ENCODE measurements around the gene TXNDC11.

The TXNDC11 gene

DNA sequence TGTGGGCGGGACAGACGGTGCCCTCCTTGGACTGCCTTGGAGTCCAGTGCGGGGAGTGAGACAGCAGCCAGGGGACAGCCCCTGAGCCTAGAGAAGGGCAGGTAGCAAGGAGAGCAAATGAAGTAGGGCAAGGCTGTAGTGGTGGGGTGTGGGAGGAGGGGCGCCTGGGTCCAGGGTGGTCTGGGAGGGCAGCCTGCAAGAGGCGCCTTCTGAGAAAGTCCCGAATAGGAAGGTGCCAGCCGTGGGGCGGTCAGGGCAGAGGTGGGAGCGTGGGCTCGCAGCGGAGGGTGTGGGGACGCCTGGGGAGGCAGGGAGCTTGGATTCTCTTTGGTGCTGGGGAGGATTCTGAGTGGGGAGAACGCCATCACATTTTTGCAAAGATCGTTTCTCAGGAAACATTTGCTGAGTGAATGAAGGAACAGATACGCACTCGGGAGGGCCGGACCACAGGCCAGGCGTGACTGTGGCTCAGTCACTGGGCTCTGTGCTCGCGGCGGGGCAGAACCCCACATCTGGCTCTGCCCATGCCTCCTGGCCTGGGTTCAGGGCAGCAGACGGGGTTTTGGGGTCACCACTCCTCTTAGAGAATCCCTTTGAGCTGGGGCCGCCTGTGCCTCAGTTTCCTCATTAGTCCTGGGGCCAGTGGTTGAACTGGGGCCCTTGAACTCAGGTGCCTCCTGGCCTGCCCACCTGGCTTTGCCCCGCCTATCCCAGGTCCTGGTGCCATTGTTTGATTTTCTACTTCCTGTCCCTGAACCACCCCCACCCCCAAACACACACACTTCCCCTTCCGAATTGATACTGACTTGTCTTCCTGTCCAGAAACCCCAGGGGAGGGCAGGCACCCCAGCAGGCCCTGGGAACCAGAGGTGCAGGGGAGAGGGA lies 70.2 kb downstream of the TXNDC11 start:
- FAIRE-seq: no peak

DNA sequence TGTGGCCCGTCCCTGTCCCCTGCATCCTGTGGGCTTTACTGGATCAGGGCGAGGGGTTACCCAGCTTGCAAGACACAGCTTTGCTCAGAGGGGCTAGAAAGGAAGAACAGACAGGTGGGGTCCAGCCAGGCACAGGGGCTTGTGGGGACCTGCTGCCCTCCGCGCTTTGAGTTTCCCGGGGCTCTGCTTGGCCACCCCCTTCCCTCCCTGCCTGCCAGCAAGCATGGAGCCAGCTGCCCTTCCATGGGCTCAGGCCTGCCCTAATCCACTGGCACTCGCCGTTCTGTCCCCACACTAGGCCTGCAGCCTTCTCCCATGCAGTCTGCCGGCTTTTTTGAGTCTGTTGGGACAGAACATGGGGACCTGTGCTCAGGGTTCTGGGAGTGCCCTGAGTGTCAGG lies 71.0 kb downstream of the TXNDC11 start:
- no peak for FAIRE-seq

DNA sequence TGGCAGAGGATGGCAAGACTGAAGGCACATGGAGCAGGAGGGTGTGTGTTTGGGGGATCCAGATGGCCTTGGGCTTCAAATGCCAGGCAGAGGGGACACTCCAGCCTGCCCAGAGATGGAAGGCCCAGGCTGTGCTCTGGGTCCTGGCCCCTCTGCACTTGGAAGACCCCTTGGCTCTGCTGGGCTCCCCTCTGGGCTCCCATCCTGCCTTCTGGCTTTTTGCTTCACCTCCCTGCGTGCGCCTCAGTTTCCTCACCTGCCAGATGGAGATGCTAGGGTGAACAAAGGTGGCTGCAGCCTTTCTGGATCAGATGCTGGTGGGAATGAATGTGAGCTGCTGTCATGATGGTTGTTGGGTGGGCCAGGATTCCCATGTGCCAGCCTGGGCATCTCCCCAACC lies 71.4 kb downstream of the TXNDC11 start:
- no peak for FAIRE-seq

DNA sequence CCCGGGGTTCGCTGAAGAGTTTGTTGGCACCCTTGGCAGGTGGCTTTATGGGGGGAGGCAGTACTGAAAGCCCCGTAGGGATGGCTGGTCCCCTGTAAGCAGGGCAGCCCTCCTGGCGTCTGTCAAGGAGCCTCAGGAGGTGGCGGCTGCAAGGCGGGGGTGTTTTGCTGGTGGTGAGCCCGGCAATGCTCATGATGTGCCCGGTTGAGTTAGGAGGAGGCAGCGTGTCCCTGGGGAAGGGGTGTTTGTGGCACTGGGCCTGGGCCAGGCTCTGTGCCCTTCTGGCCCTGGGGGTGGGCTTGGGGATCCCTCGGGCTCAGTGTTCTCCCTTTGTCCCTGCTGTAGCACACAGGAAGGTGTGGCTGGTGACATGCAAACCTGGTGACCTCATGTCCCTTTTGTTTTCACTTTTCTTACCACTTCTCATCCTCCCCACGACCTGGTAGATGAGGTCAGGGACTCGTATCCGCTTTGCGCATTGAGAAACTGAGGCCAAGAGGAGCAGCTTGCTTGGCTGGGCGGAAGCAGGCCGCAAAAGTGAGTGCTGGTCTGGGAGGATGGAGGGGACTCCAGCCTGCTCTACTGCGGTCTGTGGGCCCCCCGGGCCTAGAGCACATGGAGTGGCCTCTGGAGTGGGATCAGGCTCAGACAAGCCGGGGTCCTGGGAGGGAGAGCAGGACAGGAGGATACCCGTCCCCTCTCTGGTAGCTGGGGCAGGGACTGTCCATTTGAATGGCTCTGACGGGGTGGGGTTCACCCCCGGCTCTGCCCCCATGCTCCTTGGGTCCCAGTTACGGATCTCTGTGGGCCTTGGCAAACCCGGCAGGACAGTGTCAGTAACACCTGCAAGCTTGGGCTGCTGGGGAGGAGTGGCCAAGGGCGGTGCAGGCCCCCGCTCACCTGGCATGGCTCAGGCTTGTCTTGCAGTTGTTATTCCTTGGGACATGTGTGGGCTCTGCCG lies 72.2 kb downstream of the TXNDC11 start:
- no peak for FAIRE-seq

DNA sequence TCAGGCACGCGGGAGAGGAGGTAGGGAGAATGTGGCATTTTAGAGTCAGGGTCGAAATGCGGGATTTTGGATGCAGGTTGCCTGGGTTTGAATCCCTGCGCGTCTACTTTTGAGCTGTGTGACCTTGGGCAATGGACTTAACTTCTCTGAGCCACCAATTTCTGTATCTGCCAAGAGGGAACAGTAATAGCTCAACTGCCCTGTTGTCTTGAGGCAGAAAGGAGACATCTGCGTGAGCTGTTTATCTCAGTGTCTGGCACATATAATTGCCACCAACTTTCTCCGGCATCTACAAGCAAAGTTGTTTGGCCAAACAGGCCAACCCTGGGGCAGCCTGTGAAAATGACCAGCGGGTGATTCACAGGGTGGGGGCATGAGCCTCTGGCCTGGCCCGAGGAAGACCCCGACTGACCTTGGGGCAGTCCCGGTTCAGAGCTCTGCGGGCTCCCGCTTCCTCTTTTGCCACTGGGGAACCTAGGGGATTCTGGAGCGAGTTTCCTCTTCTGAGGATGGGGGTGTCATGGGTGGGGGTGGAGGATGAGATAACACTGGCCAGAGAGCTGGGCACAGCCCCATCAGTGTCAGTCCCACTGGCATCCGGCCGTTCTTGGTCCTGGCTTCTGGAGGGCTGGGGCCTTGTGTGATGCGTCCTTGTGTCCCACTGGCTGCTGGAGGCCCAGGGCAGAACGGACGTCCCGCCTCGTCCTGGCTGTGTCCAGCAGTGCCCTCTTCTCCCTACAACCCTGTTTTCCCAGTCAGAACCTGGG lies 73.1 kb downstream of the TXNDC11 start:
- no peak for FAIRE-seq

DNA sequence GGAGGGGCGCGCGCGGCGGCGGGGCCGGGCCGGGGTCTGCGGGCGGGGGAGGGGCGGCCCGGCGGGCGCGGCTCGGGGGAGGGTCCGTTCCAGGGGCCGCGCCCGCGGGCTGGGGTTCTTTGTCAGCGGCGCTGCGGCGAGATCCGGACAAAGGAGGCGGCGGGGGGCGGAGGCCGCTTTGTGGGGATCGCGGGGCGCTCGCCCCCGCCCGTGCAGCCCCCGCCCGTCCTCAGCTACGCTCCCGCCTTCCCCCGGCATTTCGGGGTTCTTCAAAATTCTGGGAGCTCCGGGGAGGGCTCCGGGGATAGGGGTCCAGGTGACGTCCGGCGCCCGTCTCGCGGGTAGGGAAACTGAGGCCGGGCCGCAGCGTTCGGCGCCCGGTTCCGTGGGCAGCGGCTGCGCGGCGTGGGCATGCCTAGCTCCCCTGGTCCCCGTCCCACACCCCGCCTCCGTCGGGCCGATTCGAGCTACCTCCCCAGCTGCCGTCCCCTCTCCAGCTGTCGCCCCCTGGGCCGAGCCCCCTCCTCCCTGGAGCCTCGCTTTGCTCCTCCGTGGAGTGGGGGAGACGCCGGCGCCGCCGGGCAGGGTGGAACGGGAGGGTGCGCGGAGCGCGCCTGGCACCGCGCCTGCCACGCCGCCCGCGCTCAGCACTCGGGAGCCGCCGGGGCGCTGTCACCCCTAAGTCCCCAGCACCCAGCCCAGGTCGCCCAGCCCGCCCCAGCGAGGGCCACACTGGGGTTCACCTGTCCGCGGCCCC lies 73.9 kb downstream of the TXNDC11 start:
- FAIRE-seq: no peak

DNA sequence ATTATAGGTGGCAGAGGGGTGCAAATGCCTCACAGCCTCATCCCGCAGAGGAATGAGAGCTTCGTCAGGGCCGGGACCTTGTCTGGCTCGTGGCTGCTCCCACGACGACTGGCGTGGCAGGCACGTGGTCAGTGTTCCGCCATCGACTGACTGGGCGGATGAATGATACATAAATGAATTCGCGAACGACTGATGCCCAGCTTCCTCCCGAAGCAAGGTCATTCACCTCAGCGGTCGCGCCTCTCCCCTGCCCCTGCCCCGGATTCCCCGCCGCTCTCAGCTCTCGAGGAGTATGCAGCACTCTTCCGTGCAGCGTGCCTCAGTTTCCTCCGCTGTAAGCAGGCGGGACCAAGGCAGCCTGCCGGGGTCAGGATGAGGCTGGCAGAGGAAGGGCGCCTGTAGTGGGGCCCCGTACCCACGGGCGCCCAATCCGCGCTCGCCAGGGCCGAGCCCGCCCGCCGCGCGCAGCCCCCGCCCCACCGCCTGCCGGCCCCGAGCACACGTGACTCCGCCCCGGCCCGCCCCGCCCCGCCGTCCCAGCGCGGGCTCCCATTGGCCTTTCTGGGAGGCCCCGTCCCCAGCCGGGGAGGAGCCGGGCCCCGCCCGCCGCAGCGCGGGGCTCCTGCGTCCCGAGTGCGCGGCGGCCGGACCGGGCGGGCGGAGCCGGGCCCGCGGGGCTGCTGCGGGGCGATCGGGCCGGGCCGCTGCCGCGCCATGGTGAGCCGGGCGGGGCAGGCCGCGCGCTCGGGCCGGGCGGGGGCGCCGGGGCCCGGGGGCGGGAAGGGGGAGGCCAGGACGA lies 74.6 kb downstream of the TXNDC11 start, which contains the start of gene SNN:
Gene SNN, plus strand, starts transcription at position 632 of the 799 bp plus-strand sequence. CDS start 7,605 bp downstream, outside the sequence.
- FAIRE-seq: no peak

DNA sequence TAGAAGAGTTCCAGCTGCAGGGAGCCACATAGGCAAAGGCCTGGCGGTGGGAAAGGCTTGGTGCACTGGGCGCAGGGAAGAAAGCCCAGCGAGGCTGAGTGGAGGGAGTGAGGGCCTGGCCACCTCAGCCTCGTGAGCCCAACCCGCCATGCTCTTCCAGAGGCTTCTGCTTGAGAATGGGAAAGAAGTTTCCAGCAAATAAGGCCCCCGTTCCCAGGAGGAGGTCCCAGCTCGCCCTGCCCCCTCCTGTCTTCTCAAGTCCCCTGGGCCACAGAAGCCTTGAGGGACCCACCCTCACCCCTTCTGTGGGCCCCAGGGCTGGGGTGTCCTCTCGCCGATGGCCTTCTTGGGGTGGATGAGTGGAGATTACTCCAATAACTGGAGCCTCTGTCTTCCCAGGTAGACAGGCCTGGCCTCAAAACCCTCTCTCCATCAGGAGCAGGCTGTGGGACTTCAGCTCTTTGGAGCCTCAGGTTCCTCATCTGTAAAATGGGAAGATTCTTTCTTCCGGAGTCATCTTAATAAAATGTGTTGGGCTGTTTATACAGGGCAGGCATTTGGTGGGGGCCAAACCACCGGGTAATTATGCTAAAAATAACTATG lies 75.3 kb downstream of the TXNDC11 start:
- no peak for FAIRE-seq

DNA sequence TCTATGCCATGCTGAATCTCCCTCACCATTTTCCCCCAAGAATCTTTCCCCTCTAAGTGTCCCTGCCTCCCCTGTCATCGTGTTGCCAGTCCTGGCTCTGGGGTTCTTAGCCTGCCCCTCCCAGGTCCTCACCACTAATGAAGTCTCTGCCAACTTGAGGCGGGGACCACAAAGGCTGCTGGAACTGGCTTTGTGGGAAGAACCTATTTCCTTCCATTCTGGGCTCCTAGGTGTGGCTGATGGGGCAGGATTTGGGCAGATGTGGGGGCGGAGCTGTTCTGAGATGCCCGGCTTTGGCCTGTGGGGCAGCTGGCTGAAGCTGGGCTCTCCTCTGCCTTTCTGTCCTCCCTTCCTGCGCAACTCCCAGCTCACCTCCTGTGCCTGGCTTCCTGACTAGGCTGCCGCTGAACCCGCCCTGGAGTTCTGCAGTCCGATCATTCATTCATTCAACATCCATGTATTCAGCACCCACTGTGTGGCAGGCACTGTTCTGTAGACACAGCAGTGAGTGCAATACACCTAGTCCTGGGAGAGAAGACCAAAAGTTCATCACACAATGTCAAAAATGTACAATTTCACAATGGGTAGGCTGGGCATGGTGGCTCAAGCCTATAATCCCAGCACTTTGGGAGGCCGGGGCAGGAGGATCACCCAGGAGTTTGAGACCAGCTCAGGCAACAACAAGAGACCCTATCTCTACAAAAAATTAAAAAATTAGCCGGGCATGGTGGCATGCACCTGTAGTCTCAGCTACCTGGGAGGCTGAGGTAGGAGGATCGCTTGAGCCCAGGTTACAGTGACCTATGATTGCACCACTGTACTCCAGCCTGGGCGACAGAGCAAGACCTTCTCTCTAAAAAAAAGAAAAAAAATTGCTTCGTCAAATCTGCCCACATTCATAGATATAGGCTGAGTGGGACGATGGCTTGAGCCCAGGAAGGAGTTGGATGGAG lies 76.3 kb downstream of the TXNDC11 start:
- FAIRE-seq: no peak

DNA sequence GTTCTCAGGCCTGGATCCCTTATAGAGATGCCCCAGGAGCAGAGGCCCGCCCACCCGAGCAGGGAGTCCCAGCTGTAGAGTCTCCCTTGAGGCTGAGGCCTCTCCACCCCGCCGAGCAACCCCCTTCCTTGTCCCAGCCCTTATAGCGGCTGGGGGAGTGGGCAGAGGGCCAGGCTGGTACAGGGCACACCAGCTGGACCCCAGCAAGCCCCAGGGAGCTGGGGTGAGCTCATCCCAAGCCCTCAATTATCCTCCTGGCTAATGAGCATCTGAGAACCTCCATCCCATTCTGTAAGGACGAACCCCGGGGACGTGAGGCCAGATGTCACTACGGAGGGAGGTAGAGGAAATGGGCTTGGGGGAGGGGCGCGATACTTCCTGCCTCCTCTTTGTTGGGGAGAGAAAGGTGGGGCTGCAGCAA lies 77.6 kb downstream of the TXNDC11 start:
- FAIRE-seq: no peak

DNA sequence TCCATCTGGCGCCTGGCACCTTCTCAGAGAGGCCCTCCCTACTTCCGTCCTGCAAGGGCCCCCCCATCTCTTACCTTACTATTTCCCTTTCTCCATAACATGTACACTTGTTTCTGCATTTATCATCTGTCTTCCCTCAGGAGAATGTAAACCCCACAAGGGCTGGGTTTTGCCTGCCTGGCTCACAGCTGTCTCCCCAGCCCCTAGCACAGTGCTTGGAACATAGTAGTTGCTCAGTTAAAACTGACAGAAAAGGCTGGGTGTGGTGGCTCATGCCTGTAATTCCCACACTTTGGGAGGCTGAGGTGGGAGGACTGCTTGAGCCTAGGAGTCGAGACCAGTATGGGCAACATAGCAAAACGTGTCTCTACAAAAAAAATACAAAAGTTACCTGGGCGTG lies 80.1 kb downstream of the TXNDC11 start:
- FAIRE-seq: no peak

DNA sequence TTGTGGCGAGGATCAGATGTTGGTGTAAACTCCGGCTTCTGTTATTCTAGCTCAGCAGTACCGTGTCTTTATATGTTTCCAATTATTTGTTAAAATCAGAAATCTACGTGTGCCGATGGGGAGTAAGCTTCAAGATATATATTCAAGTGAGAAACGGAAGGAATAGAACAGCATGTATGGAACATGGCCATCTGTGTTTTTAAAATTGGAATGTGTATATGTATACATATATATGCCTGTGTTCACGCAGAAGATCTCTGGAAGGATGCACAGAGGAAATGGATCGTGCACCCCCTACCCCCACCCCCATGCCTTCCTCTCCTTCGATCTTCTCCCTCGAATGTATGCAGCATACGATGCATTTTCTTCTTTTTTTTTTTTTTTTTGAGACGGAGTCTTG lies 82.1 kb downstream of the TXNDC11 start:
- no peak for FAIRE-seq

DNA sequence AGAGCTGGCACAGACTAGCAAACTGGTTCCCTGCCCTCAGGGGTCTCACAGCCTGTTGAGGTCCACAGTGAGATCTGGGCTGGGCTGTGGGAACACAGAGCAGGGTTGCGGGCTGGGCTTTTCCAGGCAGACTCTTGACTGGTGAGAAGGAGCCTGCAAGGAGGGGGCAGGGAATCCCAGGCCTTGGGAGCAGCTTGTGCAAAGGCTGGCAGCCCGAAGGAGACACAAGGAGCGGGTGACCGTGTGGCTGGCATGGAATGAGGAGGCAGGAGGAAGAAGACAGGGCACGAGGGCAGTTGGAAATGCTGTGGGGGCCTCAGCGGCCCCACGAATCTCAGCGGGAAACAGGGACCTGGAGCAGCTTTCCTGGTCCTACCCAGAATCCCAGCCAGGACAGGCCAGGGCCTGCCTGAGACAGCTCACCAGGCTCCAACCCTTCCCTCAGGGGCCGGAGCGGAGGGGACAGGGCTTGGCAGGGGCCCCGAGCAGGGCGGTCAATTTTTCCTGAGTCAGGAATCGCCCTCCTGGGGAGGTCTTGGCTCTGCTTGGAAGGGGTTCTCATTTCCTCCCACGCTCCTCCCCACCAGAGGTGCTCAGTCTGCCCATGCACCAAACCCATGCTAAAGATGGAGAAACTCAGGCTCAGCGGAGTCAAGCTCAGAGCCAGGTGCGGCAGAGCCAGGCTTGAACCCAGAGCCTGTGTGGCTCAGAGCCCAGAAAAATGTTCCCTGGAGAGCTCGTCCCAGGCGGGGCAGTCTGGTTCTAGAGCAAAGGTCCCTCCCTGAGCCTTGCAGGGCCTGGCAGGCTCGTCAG lies 83.6 kb downstream of the TXNDC11 start:
- no peak for FAIRE-seq

DNA sequence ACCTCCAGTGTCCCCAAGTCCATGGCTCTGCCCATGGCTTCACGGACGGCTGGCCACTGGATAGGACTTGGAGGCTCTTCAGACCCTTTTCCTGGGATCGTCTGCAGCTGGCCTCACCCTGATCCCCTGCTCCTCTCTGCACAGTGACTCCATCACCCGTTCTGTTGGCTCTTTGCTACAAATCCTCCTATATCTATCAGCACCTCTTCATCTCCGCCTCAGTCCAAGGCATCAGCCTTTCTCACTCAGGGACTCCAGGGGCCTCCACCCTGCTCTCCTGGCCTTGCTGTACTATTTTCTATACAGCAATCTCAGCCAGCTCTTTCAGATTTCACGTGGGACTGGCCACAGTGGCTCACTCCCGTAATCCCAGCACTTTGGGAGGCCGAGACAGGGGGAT lies 85.1 kb downstream of the TXNDC11 start:
- no peak for FAIRE-seq

DNA sequence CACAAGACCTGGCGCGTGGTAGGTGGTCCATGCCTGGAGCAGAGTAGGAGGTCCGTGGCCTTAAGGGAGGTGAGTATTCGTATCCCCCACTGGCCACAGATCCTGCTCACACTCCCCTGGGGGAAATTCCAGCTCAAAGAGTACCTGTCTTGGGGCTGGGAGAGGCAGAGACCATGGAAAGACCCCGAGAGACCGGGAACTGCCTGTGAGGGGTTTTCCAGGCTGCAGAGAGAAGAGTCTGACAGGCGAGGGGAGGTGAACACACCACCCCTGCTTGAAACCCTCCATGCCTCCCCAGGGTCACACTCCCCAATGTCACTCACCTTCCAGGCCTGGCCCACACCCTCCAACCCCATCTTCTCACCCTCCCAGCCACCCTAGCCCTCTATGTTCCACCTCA lies 87.0 kb downstream of the TXNDC11 start:
- FAIRE-seq: no peak

DNA sequence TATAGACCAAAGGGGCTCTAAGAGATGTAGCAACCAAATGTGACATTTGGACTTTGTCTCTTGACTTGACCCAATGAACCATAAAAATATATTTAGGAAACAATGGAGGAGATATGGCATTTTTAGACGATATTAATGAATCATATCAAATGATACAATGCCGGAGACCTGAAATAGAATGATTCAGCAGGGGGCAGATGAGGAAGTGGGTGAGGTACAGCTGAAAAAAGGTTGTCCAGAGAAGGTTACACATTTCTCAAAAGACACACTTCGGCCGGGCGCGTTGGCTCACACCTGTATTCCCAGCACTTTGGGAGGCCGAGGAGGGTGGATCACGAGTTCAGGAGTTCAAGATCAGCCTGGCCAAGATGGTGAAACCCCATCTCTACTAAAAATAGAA lies 90.9 kb downstream of the TXNDC11 start:
- FAIRE-seq: no peak

DNA sequence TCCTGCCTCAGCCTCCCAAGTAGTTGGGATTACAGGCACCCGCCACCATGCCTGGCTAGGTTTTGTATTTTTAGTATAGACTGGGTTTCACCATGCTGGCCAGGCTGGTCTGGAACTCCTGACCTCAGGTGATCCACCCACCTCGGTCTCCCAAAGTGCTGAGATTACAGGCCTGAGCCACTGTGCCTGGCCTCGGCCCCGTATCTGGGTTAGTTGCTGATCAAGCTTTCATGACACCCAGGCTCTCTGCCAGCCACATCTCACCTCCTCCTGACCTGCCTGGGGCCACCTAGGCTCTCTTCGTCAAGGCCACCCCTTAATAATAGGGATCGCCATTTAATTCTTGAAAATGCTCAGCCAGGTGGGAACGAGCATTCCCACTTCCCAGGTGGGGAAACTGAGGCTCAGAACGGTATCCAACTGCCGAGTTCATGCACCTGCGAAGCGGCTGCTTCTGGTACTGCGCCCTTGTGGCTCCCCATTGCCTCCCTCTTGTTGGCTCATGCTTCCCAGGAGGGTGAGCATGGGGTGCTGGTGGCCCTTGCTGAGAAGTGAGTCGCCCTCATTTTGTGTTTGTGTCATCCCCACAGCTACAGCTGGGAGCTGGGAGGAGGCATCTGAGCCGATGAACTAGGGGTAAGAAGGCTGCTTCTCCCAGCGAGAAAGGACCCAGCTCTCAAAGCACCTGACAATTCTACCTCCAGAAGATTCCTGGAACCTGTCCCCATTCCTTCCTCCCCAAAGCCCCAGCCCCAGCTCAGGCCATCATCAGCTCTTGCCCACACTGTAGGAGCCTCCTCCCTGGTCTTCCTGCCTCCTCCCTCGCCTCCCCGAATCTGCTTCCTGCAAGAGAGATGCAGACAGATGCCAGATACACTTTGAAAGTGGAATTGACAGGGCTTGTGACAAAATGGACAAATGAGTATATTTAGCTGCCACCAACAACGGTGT lies 91.7 kb downstream of the TXNDC11 start:
- FAIRE-seq: no peak
